GM10847 (cell line): ENCODE data around the gene SNRNP48.

Experiments used
- POLR2A ChIP-seq: IDR thresholded peaks from 2 replicates; pipeline ENCODE4 v1.6.1; 2011; ENCODE audit not compliant: insufficient read length; ENCODE audit errors: extremely low read depth

Gene SNRNP48

GRCh38 chr6:7615611-7616383 is 25.8 kb downstream of the SNRNP48 start:
- no peak for TF ChIP-seq POLR2A

DNA sequence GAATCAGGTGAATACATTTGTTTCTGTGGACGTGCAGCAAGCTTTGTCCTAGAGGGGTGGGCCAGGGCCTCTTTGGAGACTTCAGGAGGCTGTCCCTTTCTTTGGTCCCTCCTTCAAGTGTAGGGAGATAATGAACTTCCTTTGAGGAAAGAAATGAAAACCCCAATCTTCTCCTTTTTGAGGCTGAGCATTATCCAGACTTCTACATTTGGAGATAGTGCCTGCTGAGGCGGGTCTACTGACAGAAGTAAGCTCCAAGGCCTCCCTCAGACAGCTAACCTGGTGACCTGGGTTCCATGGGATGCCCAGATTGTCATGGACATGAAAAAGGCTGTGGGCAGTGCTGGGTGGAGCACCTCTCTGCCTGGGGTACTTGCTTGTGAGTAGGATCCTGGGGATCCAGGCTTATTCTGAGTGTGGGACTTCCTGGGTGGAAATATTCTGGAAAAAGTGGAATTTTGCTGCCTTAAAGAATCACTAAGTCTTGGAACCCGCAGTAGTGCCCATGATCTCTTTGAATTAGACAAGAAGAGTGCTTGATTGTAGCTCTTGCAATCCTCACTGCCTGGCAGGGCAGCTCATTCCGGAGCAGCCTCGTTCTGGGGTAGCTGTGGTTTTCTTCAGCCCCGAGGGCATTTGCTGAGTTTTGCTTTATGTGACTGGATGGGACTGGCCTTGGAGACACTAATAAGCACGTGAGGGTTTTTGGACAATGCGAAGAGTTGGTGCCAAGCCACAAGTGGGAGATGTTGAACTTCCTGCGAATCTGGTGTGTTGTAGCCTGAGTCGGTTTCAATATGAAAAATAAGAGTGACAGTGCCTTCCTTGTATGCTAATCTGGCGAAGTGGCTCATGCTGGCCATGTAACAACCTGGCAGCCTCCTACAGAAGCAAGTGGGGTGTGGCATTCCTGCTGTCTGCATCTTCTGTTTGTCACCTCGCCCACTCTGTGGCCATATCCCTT is 28.1 kb downstream of the SNRNP48 start:
- no peak for TF ChIP-seq POLR2A

GRCh38 chr6:7621761-7622160 is 31.8 kb downstream of the SNRNP48 start:
- TF ChIP-seq POLR2A = no peak

DNA sequence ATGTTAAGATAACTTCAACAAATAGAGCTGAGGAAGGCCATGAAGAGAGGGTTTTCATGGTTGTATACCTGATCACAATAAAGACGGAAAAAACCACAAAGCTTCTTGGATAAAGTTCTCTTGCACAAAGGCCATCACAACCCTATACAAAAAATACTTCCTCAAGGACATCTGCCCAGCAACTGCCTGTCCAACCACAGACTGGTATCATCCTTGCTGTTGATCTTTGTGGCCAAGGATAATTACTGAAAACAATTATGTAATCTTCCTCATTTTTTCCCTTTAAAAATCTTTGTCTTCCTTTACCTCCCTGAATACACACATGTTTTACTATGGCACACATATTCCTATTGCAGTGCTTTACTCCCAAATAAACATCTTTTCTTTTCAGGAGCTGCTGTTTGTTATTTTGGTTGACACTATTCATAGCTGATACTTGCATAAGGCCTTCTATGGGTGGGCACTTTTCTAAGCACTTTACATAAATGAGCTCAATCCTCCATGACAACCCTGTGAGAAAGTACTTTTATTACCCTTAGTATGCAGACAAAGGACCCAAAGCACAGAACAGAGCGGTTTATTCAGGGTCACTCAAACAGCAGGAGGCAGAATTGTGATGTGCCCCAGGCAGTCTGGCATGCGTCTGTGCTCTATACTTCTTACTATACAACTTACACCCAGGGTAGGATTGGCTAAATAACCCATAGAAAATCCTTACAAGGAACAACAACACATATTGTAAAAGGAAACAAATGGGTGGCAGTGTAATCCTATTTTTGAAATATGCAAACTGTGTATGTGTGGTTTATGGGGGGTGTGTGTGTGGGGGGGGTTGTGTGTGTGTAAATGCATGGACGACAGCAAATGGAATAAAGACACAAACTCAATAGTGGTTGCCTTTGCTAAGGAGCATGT is 35.1 kb downstream of the SNRNP48 start:
- no peak for TF ChIP-seq POLR2A

- no peak for TF ChIP-seq POLR2A
Measured at GRCh38 chr6:7628479-7628878, 38.5 kb downstream of the SNRNP48 start.

DNA sequence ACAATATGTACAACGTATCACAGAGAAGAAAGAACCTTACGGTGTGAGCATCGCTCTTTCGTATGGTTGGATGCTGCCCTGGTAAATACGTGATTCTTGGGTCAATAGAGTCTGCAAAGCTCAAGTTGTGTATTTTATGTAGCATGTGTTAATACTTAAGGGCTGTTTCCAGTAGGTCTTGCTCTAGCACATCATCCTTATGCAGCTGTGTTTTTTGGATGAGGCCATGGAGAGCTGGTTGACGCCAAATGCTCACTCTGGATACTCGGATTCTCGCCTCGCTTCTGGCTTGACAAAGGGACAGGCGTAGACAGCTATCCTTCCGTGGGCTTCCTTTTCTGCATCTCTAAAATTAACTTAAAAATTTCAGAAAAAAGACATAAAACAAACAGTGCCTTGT is 38.9 kb downstream of the SNRNP48 start:
- no peak for TF ChIP-seq POLR2A

DNA sequence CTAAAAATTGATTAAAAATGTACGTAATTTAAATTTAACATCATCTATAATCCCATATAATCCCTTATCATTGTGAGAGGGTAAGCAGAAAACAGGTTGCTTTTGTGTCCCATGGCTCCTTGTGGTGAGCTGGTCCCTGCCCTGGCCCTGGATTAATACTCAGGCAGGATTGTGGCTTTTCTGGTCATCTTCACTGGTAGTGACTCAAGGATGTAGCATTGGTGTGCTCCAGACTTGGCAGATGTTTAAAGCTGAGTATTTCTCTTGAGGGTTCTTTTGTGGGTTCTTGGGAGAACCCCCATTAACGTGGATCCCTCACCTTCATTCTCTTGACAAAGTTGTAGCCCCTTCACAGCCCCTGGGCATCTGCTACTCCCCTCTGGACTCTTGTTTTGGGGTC is 39.3 kb downstream of the SNRNP48 start:
- TF ChIP-seq POLR2A = no peak

GRCh38 chr6:7630792-7631191 is 40.8 kb downstream of the SNRNP48 start:
- no peak for TF ChIP-seq POLR2A

DNA sequence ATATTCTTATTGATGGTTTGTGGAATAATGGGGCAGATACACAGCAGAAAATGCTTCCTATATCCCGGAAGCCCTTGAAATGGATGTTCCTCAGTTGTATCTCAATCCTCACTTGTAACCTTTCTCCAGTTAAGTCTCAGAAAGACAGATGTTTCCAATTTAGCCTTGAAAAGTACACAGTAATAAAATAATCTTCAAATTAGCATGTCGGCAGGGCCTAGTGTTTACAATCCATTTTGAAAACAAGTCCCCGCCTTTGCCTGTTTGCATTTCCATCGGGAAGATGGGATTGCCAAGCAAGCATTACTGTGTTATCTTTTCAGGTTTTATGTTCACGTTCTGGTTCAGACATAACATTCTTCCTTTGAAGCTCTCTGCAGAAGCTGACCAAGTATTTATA is 41.5 kb downstream of the SNRNP48 start:
- no peak for TF ChIP-seq POLR2A

DNA sequence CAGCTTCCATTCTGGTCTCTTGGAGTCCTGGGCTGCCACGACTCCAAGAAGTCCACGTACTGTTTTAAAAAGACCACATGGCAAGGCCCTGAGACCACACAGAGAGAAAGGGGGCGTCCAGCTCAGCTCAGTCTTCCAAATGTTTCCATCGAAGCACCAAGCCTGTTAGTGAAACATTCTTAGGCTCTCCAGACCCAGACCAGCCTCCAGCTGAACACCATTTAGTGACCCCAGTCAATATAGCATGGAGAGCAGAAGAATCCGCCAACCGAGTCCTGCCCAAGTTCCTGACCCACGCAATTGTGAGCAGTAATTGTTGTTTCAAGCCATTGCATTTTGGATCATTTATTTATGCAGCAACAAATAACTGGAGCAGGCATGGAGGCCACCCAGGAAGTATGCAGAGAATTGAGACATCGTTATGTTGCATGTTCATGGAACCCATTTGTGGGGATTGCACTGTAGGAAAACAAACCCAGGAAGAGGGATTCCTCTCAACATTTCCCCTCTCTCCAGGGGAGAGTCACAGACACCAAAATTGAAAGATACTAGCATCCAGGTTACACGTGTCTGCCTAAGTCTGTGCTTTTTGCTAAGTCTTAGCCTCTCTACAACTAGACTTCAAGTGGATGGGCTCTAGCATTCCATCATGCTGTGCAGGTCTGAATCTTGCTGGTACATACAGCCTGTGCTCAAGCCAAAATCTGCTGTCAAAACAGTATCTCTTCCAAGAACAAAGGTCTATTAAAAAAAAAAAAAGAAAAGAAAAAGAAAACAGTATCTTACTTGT is 42.7 kb downstream of the SNRNP48 start:
- no peak for TF ChIP-seq POLR2A

DNA sequence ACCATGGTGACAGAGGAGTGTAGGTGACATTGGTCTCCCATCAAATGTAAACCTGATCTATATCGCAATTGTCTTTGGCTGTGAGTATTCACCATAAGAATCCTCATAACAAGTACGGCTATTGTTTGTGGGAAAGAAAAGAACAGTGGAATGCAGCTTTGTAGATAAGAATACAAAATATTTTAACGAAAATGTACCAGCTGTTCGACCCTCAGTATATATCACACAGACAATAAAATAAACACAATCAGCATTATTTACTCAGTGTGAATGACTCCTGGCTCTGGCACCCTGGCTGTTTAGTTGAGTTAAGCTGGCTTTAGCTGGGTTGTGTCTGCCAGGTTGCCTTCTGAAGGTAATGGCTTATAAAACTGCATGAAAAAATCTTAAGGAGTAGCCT is 43.4 kb downstream of the SNRNP48 start:
- TF ChIP-seq POLR2A = no peak

GRCh38 chr6:7636151-7636550 is 46.2 kb downstream of the SNRNP48 start:
- TF ChIP-seq POLR2A = no peak

GRCh38 chr6:7637533-7637932 is 47.5 kb downstream of the SNRNP48 start:
- TF ChIP-seq POLR2A = no peak

DNA sequence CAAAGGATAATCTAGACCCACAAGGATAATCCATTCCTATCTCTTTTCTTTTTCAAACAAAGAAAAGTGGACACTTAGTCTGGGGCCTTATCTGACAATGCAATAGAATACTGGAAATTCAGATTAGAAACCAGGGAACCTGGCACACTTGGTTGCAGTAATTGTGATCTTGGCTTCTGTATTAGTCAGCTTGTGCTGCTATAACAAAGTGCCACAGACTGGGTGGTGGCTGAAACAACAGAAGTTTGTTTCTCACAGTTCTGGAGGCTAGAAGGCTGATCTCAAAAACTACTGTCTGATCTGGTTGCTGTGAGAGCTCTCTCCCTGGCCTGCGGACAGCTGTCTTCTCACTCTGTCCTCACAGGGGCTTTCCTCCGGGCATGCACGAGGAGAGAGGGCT is 49.4 kb downstream of the SNRNP48 start:
- TF ChIP-seq POLR2A = no peak
